ENCODE results near the gene SLIT3.

DNA sequence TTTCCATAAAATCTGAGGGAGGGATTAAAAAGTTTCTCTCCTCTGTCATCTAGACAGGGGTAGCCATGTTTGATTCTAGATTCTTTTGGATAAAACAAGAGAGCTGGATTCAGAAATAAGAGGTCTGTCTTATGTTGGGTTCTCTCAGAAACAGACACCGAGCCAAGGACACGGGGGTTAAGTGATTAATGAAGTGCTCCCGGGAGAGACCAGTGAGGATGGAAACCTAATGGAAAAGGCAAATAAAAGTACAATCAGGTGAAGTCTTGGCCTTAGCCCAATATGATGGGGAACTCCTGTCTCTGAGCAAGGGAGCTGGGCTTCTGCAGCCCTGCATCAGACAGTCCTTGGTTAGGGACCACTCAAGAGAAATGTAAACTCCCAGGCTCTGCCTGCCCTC lies 413.0 kb downstream of the SLIT3 start:
- no peak for TF ChIP-seq SUZ12 (IDR thresholded peaks at IDR 0.05)
- no peak for TF ChIP-seq FOXK2 (IDR thresholded peaks at IDR 0.05)
- TF ChIP-seq BHLHE40 (IDR thresholded peaks at IDR 0.05; ENCODE audit: borderline replicate concordance), result no peak
- no peak for TF ChIP-seq FOXM1 (IDR thresholded peaks at IDR 0.05; ENCODE audit: borderline replicate concordance)
- no peak for TF ChIP-seq TARDBP (IDR thresholded peaks at IDR 0.05)
- no peak for TF ChIP-seq HDGF (IDR thresholded peaks at IDR 0.05; ENCODE audit: borderline replicate concordance)
- TF ChIP-seq CTBP1 (IDR thresholded peaks at IDR 0.05; ENCODE audit: borderline replicate concordance), result no peak
- no peak for TF ChIP-seq FOXA1 (IDR thresholded peaks at IDR 0.05)
